PC-9 (cell line): ENCODE data around the gene ATP11C. TPM values are rescaled to one million over a fixed set of nuclear protein-coding genes. Genes with fewer than 3 reads are reported as not detected.

Source experiments
- BruUV-seq: library from RNA; stranded (reverse); fragments of 400-500 nt; replicated peaks from 2 replicates; lab custom pipeline; 2021; lab: Mats Ljungman, UMichigan
- CTCF ChIA-PET: fragments of 300-600 bp; sonication (Branson Sonifier 250); formaldehyde crosslinking; loops from one replicate; lab custom pipeline; 2022; ENCODE audit warnings: antibody characterized with exemption; lab: Charles Lee
- POLR2A ChIA-PET: fragments of 300-600 bp; sonication (Branson Sonifier 250); formaldehyde crosslinking; loops from one replicate; lab custom pipeline; 2022; ENCODE audit warnings: antibody characterized with exemption; ENCODE audit not compliant: unreplicated experiment; lab: Charles Lee
- DNase-seq, 2 experiments: peaks; one replicate each; pipeline versions ENCODE4 v3.0.0 to v3.0.0-alpha.2; 2015 to 2022; ENCODE audit warnings: mixed read lengths in 1 of 2
- H2AFZ ChIP-seq: fragments of 200-600 bp; sonication (generic); 2 replicates; pipeline ENCODE4 v1.8.1; 2017; ENCODE audit warnings: antibody characterized with exemption
- H3F3A ChIP-seq: fragments of 200-600 bp; sonication (generic); 2 replicates; pipeline ENCODE4 v1.8.1; 2017; ENCODE audit warnings: antibody characterized with exemption, mild to moderate bottlenecking, low read depth; ENCODE audit not compliant: insufficient read depth
- H3K27ac ChIP-seq: fragments of 200-600 bp; sonication (generic); 2 replicates; pipeline ENCODE4 v1.6.1; 2016; ENCODE audit warnings: mixed run types
- H3K27me3 ChIP-seq: fragments of 200-600 bp; sonication (generic); 2 replicates; pipeline ENCODE4 v1.6.1; 2016; ENCODE audit warnings: low read depth, mixed run types; ENCODE audit not compliant: insufficient read depth
- H3K36me3 ChIP-seq: fragments of 200-600 bp; sonication (generic); 2 replicates; pipeline ENCODE4 v1.6.1; 2016; ENCODE audit warnings: low read depth, mixed run types
- H3K4me1 ChIP-seq: fragments of 200-600 bp; sonication (generic); replicated peaks from 2 replicates; pipeline ENCODE4 v1.6.1; 2016; ENCODE audit warnings: mixed run types; ENCODE audit not compliant: insufficient read depth
- H3K4me2 ChIP-seq: fragments of 200-600 bp; sonication (generic); 2 replicates; pipeline ENCODE4 v1.6.1; 2017; ENCODE audit warnings: mixed run types
- H3K4me3 ChIP-seq: fragments of 200-600 bp; sonication (generic); 2 replicates; pipeline ENCODE4 v1.6.1; 2016; ENCODE audit warnings: mixed run types
- H3K79me2 ChIP-seq: fragments of 200-600 bp; sonication (generic); 2 replicates; pipeline ENCODE4 v1.6.1; 2017; ENCODE audit warnings: low read depth, mixed run types
- H3K9me2 ChIP-seq: fragments of 200-600 bp; sonication (generic); 2 replicates; pipeline ENCODE4 v1.8.1; 2017; ENCODE audit warnings: mild to moderate bottlenecking; ENCODE audit not compliant: insufficient read depth
- H3K9me3 ChIP-seq: fragments of 200-600 bp; sonication (generic); 2 replicates; pipeline ENCODE4 v1.8.1; 2016; ENCODE audit warnings: low read depth; ENCODE audit not compliant: insufficient read depth
- H4K20me1 ChIP-seq: fragments of 200-600 bp; sonication (generic); 2 replicates; pipeline ENCODE4 v1.8.1; 2017; ENCODE audit not compliant: insufficient read depth
- EZH2 ChIP-seq: fragments of 200-600 bp; sonication (generic); IDR thresholded peaks from 2 replicates; pipeline ENCODE4 v1.8.0; 2017; ENCODE audit warnings: antibody characterized with exemption, low read depth
- intact Hi-C: fragments of 100-400 bp; cut with micrococcal nuclease; formaldehyde crosslinking; loops from one replicate; pipeline ENCODE4 v1.10.0; 2022; ENCODE audit not compliant: unreplicated experiment
- total RNA-seq: library from RNA; stranded (reverse); gene quantifications from 2 replicates; pipeline ENCODE4 v1.2.3, GENCODE V29; 2021
- TF ChIP-seq, protein P1 (sequence below): fragments of 200-600 bp; sonication (generic); conservative IDR thresholded peaks from 2 replicates; pipeline ENCODE4 v1.6.1; 2017; ENCODE audit warnings: mixed run types, antibody characterized with exemption, mild to moderate bottlenecking, moderate library complexity

Gene ATP11C
- total RNA-seq, 1 experiment from 2014 or later = 13.0 TPM

DNA sequence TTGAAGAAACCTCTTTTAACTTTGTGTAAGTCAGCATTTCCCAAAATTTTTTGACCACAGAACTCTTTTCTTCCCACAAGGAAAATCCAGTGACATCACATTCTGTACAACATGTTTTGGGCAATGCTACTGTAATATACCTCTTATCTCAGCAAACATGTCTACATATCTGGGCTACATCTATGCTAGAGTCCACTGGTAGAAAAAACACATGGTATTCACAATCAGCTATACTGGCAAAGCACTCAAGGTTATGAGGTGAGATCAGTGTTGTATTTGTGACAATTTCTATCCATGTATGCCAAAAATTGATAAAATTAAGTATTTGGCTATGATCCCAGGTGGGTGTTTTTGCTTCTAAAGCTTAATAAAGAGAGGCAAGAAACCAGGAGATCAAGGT lies 98.0 kb downstream of the ATP11C start:
- BruUV-seq = no TSS peak
- H3F3A ChIP-seq = no peaks in the 10 kb centered on the region
- no peaks in the 10 kb centered on the region for H3K79me2 ChIP-seq
- intact Hi-C loops = no loop called here
- no peaks in the 10 kb centered on the region for H3K4me1 ChIP-seq
- no peaks in the 10 kb centered on the region for H3K27me3 ChIP-seq
- POLR2A ChIA-PET = no interaction called here
- H3K4me3 ChIP-seq = no peak overlapping the region
- no peaks in the 10 kb centered on the region for H4K20me1 ChIP-seq
- H3K9me2 ChIP-seq = no peaks in the 10 kb centered on the region
- H3K36me3 ChIP-seq = no peaks in the 10 kb centered on the region
- no peaks in the 10 kb centered on the region for H3K9me3 ChIP-seq
- no peak overlapping the region for H2AFZ ChIP-seq
- TF ChIP-seq EZH2 = no peak
- TF ChIP-seq, protein P1, sequence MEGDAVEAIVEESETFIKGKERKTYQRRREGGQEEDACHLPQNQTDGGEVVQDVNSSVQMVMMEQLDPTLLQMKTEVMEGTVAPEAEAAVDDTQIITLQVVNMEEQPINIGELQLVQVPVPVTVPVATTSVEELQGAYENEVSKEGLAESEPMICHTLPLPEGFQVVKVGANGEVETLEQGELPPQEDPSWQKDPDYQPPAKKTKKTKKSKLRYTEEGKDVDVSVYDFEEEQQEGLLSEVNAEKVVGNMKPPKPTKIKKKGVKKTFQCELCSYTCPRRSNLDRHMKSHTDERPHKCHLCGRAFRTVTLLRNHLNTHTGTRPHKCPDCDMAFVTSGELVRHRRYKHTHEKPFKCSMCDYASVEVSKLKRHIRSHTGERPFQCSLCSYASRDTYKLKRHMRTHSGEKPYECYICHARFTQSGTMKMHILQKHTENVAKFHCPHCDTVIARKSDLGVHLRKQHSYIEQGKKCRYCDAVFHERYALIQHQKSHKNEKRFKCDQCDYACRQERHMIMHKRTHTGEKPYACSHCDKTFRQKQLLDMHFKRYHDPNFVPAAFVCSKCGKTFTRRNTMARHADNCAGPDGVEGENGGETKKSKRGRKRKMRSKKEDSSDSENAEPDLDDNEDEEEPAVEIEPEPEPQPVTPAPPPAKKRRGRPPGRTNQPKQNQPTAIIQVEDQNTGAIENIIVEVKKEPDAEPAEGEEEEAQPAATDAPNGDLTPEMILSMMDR = no peak
- H3K4me2 ChIP-seq = no peak overlapping the region
- no peak overlapping the region for H3K27ac ChIP-seq
- no peak for DNase-seq
- CTCF ChIA-PET = no interaction called here

GRCh38 chrX:139832718-139833309 lies 100.0 kb downstream of the ATP11C start:
- Histone ChIP-seq H3K27me3 (no peaks in the 10 kb centered on the region), H3K4me2 (no peak overlapping the region), H3K9me3 (no peaks in the 10 kb centered on the region), H3F3A (no peaks in the 10 kb centered on the region), H3K79me2 (no peaks in the 10 kb centered on the region), H4K20me1 (no peaks in the 10 kb centered on the region), H3K27ac (no peak overlapping the region), H3K36me3 (no peaks in the 10 kb centered on the region), H3K4me3 (no peak overlapping the region), H2AFZ (no peak overlapping the region), H3K4me1 (no peaks in the 10 kb centered on the region), H3K9me2 (no peaks in the 10 kb centered on the region)
- TF ChIP-seq EZH2 = no peak
- TF ChIP-seq, protein P1 = no peak
- ChIA-PET POLR2A (no interaction called here), CTCF (no interaction called here)
- intact Hi-C loops = no loop called here
- BruUV-seq = no TSS peak
- DNase-seq = no peak

- Histone ChIP-seq H3K9me3 (no peaks in the 10 kb centered on the region), H3K4me3 (no peak overlapping the region), H3K79me2 (no peaks in the 10 kb centered on the region), H3K9me2 (no peaks in the 10 kb centered on the region), H3F3A (no peaks in the 10 kb centered on the region), H3K4me2 (no peak overlapping the region), H2AFZ (no peak overlapping the region), H3K27me3 (no peaks in the 10 kb centered on the region), H4K20me1 (no peaks in the 10 kb centered on the region), H3K27ac (no peak overlapping the region), H3K4me1 (no peaks in the 10 kb centered on the region), H3K36me3 (no peaks in the 10 kb centered on the region)
- POLR2A ChIA-PET = no interaction called here
- no peak for DNase-seq
- CTCF ChIA-PET = no interaction called here
- TF ChIP-seq, protein P1 = no peak
- TF ChIP-seq EZH2 = no peak
- intact Hi-C loops = no loop called here
- no TSS peak for BruUV-seq
Measured at GRCh38 chrX:139831675-139832456, 101.0 kb downstream of the ATP11C start.
